Lung (tissue), 12 donors: ENCODE measurements around the gene RBM8A. TPM values are rescaled to one million over a fixed set of nuclear protein-coding genes. Genes with fewer than 3 reads are reported as not detected.

ENCODE experiments used
- ATAC-seq: fragments of 200-7000 bp; cut with Tn5 transposase; one replicate; pipeline ENCODE4 v1.9.1; 2020; ENCODE audit warnings: moderate number of reproducible peaks; ENCODE audit not compliant: insufficient read depth, low FRiP score
- DNase-seq, 3 donors: peaks; one replicate each; pipeline ENCODE4 v3.0.0-alpha.2; 2013 to 2017
- H3K27ac ChIP-seq, 2 donors: one replicate each; pipeline ENCODE4 v1.5.1; 2013; ENCODE audit warnings: mild to moderate bottlenecking in 2 of 2, moderate library complexity in 2 of 2, control low read depth in 1 of 2, inconsistent platforms in 1 of 2, low read depth in 1 of 2, low read length in 1 of 2
- H3K27me3 ChIP-seq, 3 donors: one replicate each; pipeline ENCODE4 v1.5.1; 2013; ENCODE audit warnings: low read length in 2 of 3; ENCODE audit not compliant: control insufficient read depth in 3 of 3, insufficient read depth in 3 of 3
- H3K36me3 ChIP-seq, 4 donors: one replicate each; pipeline ENCODE4 v1.5.1; 2013; ENCODE audit warnings: low read length in 4 of 4, mild to moderate bottlenecking in 1 of 4, moderate library complexity in 1 of 4; ENCODE audit not compliant: control insufficient read depth in 4 of 4, insufficient read depth in 4 of 4
- H3K4me1 ChIP-seq, 5 donors: one replicate each; pipeline ENCODE4 v1.5.1; 2013; ENCODE audit warnings: low read length in 5 of 5, mild to moderate bottlenecking in 2 of 5, moderate library complexity in 1 of 5; ENCODE audit not compliant: control insufficient read depth in 5 of 5, insufficient read depth in 5 of 5
- H3K4me3 ChIP-seq: one replicate; pipeline ENCODE4 v1.5.1; 2013; ENCODE audit warnings: mild to moderate bottlenecking, control low read depth, moderate library complexity
- H3K9ac ChIP-seq, 2 donors: one replicate each; pipeline ENCODE4 v1.5.1; 2013; ENCODE audit warnings: low read length in 2 of 2, control low read depth in 1 of 2; ENCODE audit not compliant: insufficient read depth in 1 of 2
- H3K9me3 ChIP-seq, 4 donors: one replicate each; pipeline ENCODE4 v1.5.1; 2013; ENCODE audit warnings: low read length in 3 of 4, mild to moderate bottlenecking in 1 of 4, moderate library complexity in 1 of 4; ENCODE audit not compliant: control insufficient read depth in 4 of 4, insufficient read depth in 3 of 4
- WGBS, 2 donors: extraction: QIAGEN DNeasy Blood & Tissue Kit; methylation state at CpG; one replicate each; pipeline ENCODE4 v1.1.7; 2013; 5-methylcytosine and 5-hydroxymethylcytosine counted together
- polyA plus RNA-seq, 2 donors: library from polyadenylated mRNA; stranded (reverse); fragments of 200-250 nt; gene quantifications; one replicate each; pipeline ENCODE4 v1.2.1, GENCODE V29; 2013
- total RNA-seq, 2 donors: library from RNA; depleted of rRNA in 1 of 2; stranded (reverse); fragments of >200 nt in 1 of 2; gene quantifications; one replicate each; pipeline ENCODE4 v1.2.1, GENCODE V29; 2014 to 2021
- TF ChIP-seq, protein P1 (sequence below): IDR thresholded peaks from 2 replicates; pipeline ENCODE4 v1.5.1; 2012; ENCODE audit warnings: mild to moderate bottlenecking; ENCODE audit errors: control extremely low read depth, extremely low read depth
- donor health status: control.
- donor health status: control.
- donor health status: Bipolar disorder and iron deficiency.
- donor health status: healthy.
- donor health status: DM: yes; HTN: yes; CAD: no.

Gene RBM8A
- total and polyA plus RNA-seq, 4 donors, result 106 to 152 (median 125) TPM

DNA sequence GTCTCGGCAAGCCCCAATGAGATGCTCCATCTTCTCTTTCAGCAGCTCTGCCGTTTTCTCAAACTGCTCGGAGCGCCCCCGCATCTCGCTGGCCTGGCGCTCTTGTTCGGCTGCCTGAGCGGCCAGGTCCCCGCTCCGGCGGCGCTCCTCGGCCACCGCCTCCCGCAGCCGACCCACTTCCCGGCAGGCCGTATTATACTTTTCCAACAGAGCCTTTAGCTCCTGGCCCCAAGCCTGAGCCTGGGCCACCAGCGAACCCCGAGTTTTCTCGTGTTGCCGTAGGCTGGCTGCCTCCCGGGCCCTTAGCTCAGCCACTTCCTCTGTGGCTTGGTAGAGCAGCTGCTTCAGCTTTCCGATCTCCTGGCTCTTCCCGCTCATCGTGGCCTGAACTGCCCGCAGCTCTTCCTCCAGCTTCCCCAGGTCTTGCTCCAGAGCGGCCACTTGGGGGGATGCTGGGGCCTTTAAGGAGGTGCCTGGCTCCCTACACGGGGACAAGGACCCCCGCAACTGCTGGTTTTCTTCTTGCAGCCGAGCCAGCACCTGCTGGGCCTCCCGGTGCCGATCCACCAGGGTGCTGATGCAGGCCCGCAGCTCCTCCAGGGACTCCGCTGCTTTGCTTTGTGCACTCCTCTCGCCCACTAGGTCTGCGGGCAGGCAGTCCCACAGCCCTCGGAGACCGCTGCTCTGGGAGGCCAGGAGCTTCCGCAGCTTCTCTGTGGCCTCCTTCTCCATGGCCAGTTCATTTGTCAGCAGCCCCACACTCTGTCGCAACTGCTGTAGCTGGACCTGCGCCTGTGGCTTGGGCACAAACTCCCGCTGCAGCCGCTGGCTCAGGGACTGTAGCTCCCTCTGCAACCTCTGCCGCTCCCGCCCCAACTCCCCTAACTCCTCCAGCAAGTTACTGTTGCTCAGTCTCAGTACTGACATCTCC lies 55.0 kb downstream of the RBM8A start:
- H3K4me1 ChIP-seq, result peaks cover 0 to 19% (median 1%) of the 10 kb centered on the region in 5 donors
- peak overlapping the region; percentile 55 to 91 for H3K9ac ChIP-seq
- H3K27me3 ChIP-seq, result peaks cover 0 to 2% (median 0%) of the 10 kb centered on the region in 3 donors
- ATAC-seq (peak; percentile 67), DNase-seq (peak; percentile 77 to 93 (median 83))
- TF ChIP-seq, protein P1, sequence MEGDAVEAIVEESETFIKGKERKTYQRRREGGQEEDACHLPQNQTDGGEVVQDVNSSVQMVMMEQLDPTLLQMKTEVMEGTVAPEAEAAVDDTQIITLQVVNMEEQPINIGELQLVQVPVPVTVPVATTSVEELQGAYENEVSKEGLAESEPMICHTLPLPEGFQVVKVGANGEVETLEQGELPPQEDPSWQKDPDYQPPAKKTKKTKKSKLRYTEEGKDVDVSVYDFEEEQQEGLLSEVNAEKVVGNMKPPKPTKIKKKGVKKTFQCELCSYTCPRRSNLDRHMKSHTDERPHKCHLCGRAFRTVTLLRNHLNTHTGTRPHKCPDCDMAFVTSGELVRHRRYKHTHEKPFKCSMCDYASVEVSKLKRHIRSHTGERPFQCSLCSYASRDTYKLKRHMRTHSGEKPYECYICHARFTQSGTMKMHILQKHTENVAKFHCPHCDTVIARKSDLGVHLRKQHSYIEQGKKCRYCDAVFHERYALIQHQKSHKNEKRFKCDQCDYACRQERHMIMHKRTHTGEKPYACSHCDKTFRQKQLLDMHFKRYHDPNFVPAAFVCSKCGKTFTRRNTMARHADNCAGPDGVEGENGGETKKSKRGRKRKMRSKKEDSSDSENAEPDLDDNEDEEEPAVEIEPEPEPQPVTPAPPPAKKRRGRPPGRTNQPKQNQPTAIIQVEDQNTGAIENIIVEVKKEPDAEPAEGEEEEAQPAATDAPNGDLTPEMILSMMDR, result no peak
- no peaks in the 10 kb centered on the region for H3K9me3 ChIP-seq
- peak overlapping the region in 1 of 2 donors; percentile 30 for H3K27ac ChIP-seq
- WGBS, 2 donors, result 20 to 30% methylated on average over 47 of the region's 47 CpGs
- H3K4me3 ChIP-seq, result no peak overlapping the region
- H3K36me3 ChIP-seq, result peaks cover 0 to 5% (median 2%) of the 10 kb centered on the region in 4 donors

Other genes starting within 250 kb of the RBM8A start
- gene PDZK1, start 220.1 kb downstream of the RBM8A start, total RNA-seq, result under 1 TPM; 0.25 to 0.57 TPM
- gene PDZK1, start 220.1 kb downstream of the RBM8A start, polyA plus RNA-seq, result under 1 TPM; 0.14 to 0.28 TPM
- under 1 TPM; 0.21 to 0.63 TPM for gene CD160, start 208.0 kb downstream of the RBM8A start, total RNA-seq
- gene CD160, start 208.0 kb downstream of the RBM8A start, polyA plus RNA-seq, result under 1 TPM; 0.41 to 0.62 TPM
- 10 to 100 TPM; 14.7 to 21.6 TPM for gene RNF115, start 103.4 kb downstream of the RBM8A start, total RNA-seq
- gene RNF115, start 103.4 kb downstream of the RBM8A start, polyA plus RNA-seq, result 1 to 10 TPM; 4.4 to 8.3 TPM
- 10 to 100 TPM; 25.0 to 26.3 TPM for gene POLR3C, start 103.3 kb downstream of the RBM8A start, total RNA-seq
- 10 to 100 TPM; 14.1 to 17.2 TPM for gene POLR3C, start 103.3 kb downstream of the RBM8A start, polyA plus RNA-seq
- 1 to 10 TPM; 3.9 to 6.2 TPM for gene NUDT17, start 81.9 kb downstream of the RBM8A start, total RNA-seq
- gene NUDT17, start 81.9 kb downstream of the RBM8A start, polyA plus RNA-seq, result 1 to 10 TPM; 1.6 to 3.1 TPM
- gene PIAS3, start 68.4 kb downstream of the RBM8A start, total RNA-seq, result 10 to 100 TPM; 23.5 to 54.9 TPM
- 10 to 100 TPM; 26.4 to 32.1 TPM for gene PIAS3, start 68.4 kb downstream of the RBM8A start, polyA plus RNA-seq
- 1 to 10 TPM; 3.4 to 3.7 TPM for gene ANKRD35, start 41.6 kb downstream of the RBM8A start, total RNA-seq
- 1 to 10 TPM; 2.0 to 2.1 TPM for gene ANKRD35, start 41.6 kb downstream of the RBM8A start, polyA plus RNA-seq
- 10 to 100 TPM in 1 of 2 donors, 1 to 10 TPM in 1; 5.2 to 23.3 TPM for gene ITGA10, start 17.4 kb downstream of the RBM8A start, total RNA-seq
- 10 to 100 TPM in 1 of 2 donors, 1 to 10 TPM in 1; 6.7 to 15.7 TPM for gene ITGA10, start 17.4 kb downstream of the RBM8A start, polyA plus RNA-seq
- 10 to 100 TPM; 24.6 to 28.6 TPM for gene PEX11B, start 8.8 kb downstream of the RBM8A start, total RNA-seq
- gene PEX11B, start 8.8 kb downstream of the RBM8A start, polyA plus RNA-seq, result 10 to 100 TPM; 25.0 to 29.6 TPM
- 10 to 100 TPM; 29.7 to 30.9 TPM for gene LIX1L, start 30.5 kb upstream of the RBM8A start, total RNA-seq
- 1 to 10 TPM; 7.0 to 8.0 TPM for gene LIX1L, start 30.5 kb upstream of the RBM8A start, polyA plus RNA-seq
- gene ANKRD34A, start 37.1 kb upstream of the RBM8A start, total RNA-seq, result 1 to 10 TPM in 1 of 2 donors, under 1 TPM in 1; 0.06 to 1.0 TPM
- gene ANKRD34A, start 37.1 kb upstream of the RBM8A start, polyA plus RNA-seq, result under 1 TPM; 0.45 to 0.47 TPM
- gene POLR3GL, start 37.2 kb upstream of the RBM8A start, total RNA-seq, result 10 to 100 TPM in 1 of 2 donors, 1 to 10 TPM in 1; 9.4 to 21.3 TPM
- 10 to 100 TPM; 33.4 to 34.3 TPM for gene POLR3GL, start 37.2 kb upstream of the RBM8A start, polyA plus RNA-seq
- 1,000 to 10,000 TPM in 1 of 2 donors, 100 to 1,000 TPM in 1; 556 to 1,810 TPM for gene TXNIP, start 69.1 kb upstream of the RBM8A start, total RNA-seq
- 100 to 1,000 TPM; 178 to 850 TPM for gene TXNIP, start 69.1 kb upstream of the RBM8A start, polyA plus RNA-seq
- not detected for gene HJV, start 94.3 kb upstream of the RBM8A start, total RNA-seq
- gene HJV, start 94.3 kb upstream of the RBM8A start, polyA plus RNA-seq, result not detected
- gene NBPF10, start 217.3 kb upstream of the RBM8A start, total RNA-seq, result 1 to 10 TPM; 1.9 to 3.1 TPM
- gene NBPF10, start 217.3 kb upstream of the RBM8A start, polyA plus RNA-seq, result under 1 TPM; 0.53 to 0.94 TPM